Activated CD4-positive, alpha-beta memory T cell treated with anti-CD3 and anti-CD28 coated beads, Interleukin-2, amount 10 ng/mL, durations not matched to agents 7 days and 5 days (primary cell): ENCODE measurements around the gene TFAP2C. TPM values are rescaled to one million over a fixed set of nuclear protein-coding genes. Genes with fewer than 3 reads are reported as not detected.

Experiments
- CTCF ChIA-PET: fragments of 350-600 bp; sonication (Branson Sonifier 250); formaldehyde crosslinking; loops from one replicate; lab custom pipeline; 2021; ENCODE audit warnings: antibody characterized with exemption, inconsistent platforms; lab: Charles Lee
- POLR2A ChIA-PET: fragments of 350-600 bp; sonication (Branson Sonifier 250); formaldehyde crosslinking; loops from one replicate; lab custom pipeline; 2021; ENCODE audit warnings: antibody characterized with exemption; lab: Charles Lee
- DNase-seq: peaks from one replicate; pipeline ENCODE4 v3.0.0-alpha.2; 2020
- H3K27ac Mint-ChIP-seq: one replicate; pipeline ENCODE4 v1.8.0; 2021; ENCODE audit warnings: mild to moderate bottlenecking, mixed read lengths
- H3K27me3 Mint-ChIP-seq: one replicate; pipeline ENCODE4 v1.8.0; 2021; ENCODE audit warnings: mixed read lengths
- H3K36me3 Mint-ChIP-seq: one replicate; pipeline ENCODE4 v1.8.0; 2021; ENCODE audit warnings: low read depth, mixed read lengths
- H3K4me1 Mint-ChIP-seq: one replicate; pipeline ENCODE4 v1.8.0; 2021; ENCODE audit warnings: mixed read lengths
- H3K4me3 Mint-ChIP-seq: one replicate; pipeline ENCODE4 v1.8.0; 2021; ENCODE audit warnings: mild to moderate bottlenecking, mixed read lengths
- H3K9me3 Mint-ChIP-seq: one replicate; pipeline ENCODE4 v1.8.0; 2021; ENCODE audit warnings: mixed read lengths
- total RNA-seq, 2 experiments: library from RNA; stranded (reverse); gene quantifications; one replicate each; pipeline ENCODE4 v1.2.3, GENCODE V29; 2021

TFAP2C gene
- total RNA-seq, 2 experiments from 2014 or later, result not detected

DNA sequence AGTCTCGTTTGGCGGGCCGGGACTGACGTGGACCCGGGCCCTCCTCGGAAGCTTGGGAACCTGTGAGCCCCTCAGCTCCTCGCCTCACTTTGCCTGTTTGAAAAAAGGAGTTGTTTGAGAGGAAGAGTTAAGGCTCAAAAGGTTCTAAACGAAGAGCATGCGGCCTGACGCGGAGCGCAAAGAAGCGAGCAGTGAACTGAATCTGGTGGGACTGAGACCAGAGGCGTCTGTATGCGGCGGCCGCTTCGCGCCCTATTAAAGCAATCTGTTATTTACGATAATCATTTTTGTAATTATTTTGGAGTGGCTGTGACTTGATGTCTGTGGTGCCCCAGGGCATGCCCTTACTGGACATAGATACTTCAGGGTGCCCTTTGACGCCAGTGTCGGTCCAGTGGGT is 3.3 kb upstream of the TFAP2C start:
- DNase-seq, result no peak
- no peak overlapping the region for H3K27ac Mint-ChIP-seq
- H3K4me3 Mint-ChIP-seq, result no peak overlapping the region
- no peaks in the 10 kb centered on the region for H3K9me3 Mint-ChIP-seq
- peaks cover 59% of the 10 kb centered on the region for H3K27me3 Mint-ChIP-seq
- CTCF ChIA-PET, result no interaction called here
- H3K4me1 Mint-ChIP-seq, result peaks cover 14% of the 10 kb centered on the region
- H3K36me3 Mint-ChIP-seq, result no peaks in the 10 kb centered on the region
- POLR2A ChIA-PET, result interaction anchor here (0.9 kb wide), 1 partner anchor 13 kb away, joined by 3 read pairs; no protein-coding TSS in a partner anchor

DNA sequence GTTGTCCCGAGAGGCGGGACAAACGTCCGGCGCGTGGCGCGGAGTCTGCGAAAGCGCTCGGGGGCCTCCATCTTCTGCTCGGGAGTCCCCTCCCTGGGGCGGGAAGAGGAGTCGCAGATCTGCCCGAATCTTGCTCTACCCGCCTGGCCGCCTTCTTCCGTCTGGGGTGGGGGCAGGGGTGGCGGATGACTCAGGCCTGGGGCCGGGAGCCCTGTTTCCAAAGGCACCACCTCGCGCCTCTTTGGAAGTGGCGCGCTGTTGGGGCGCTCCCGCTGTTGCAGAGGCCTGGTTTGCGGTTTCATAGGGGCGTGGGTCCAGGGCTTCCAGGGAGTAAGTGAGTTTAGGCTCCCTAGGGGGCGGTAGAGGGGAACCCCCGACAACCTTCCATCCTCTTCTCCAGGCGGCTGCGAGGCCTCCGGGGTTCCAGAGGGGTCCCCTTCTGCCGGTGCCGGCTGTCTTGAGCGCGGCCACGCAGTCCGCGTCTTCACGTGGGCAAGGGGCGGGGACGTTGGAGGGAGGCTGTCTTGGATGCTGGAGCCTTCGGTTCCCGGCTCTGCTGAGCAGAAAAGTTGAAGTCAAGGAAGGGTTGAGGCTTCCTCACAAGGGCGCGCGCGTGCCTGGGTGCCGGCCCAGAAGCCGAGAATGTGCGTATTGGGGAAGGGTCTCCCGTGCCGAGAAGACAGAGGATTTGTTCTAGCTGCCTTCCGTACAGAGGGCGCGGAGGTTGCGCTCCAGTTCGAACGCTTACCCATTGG is 2.6 kb upstream of the TFAP2C start:
- CTCF ChIA-PET, result no interaction called here
- Mint-ChIP-seq H3K4me3 (no peak overlapping the region), H3K36me3 (no peaks in the 10 kb centered on the region), H3K9me3 (no peaks in the 10 kb centered on the region), H3K27me3 (peaks cover 60% of the 10 kb centered on the region), H3K27ac (no peak overlapping the region), H3K4me1 (peaks cover 14% of the 10 kb centered on the region)
- no peak for DNase-seq
- POLR2A ChIA-PET, result no interaction called here

DNA sequence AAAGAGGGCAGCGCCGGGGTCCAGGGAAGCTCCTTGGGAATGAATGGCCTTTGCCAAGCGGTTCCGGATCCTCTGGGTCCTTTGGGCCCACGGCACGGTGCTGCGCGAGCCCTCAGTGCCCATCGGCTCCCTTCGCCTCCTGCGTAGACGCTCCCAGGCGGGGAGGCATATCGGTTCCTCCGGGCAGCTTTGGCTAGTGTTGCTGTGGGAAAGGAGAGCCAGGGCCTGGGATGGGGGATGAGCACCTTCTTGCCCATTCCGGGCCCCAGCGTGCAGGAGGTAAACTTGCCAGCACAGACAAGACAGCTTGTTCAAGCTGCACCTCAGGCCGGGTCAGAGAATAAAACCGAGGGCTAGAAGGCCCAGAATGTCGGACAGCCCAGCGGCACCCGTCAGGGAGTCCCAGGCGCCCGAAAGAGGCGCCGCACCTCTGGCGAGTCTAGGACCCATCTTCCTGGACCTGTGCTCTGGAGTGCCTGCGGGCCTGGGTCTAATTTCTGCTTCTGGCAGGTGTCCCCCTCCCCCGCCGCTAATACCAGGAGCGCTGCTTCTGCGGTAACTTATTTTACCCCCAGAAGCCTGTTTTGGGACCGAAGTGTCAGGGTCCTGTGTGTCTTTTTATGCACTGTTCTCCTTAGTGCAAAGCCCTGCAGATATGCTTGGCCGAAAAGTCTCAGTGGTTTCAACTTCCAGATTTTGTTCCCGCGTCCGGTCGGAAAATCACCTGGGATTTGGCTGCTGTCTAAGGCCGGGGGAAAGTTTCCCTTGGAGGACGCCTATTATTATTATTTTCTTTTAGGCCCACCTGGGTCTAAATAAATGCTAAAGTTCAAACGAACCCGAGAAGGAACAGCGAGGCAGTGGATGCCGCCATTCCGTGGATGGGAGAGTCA is 1.7 kb upstream of the TFAP2C start:
- no peak overlapping the region for H3K27ac Mint-ChIP-seq
- CTCF ChIA-PET, result no interaction called here
- DNase-seq, result no peak
- H3K4me1 Mint-ChIP-seq, result peaks cover 17% of the 10 kb centered on the region
- no peaks in the 10 kb centered on the region for H3K9me3 Mint-ChIP-seq
- POLR2A ChIA-PET, result no interaction called here
- H3K36me3 Mint-ChIP-seq, result peaks cover 4% of the 10 kb centered on the region
- no peak overlapping the region for H3K4me3 Mint-ChIP-seq
- peaks cover 66% of the 10 kb centered on the region for H3K27me3 Mint-ChIP-seq

DNA sequence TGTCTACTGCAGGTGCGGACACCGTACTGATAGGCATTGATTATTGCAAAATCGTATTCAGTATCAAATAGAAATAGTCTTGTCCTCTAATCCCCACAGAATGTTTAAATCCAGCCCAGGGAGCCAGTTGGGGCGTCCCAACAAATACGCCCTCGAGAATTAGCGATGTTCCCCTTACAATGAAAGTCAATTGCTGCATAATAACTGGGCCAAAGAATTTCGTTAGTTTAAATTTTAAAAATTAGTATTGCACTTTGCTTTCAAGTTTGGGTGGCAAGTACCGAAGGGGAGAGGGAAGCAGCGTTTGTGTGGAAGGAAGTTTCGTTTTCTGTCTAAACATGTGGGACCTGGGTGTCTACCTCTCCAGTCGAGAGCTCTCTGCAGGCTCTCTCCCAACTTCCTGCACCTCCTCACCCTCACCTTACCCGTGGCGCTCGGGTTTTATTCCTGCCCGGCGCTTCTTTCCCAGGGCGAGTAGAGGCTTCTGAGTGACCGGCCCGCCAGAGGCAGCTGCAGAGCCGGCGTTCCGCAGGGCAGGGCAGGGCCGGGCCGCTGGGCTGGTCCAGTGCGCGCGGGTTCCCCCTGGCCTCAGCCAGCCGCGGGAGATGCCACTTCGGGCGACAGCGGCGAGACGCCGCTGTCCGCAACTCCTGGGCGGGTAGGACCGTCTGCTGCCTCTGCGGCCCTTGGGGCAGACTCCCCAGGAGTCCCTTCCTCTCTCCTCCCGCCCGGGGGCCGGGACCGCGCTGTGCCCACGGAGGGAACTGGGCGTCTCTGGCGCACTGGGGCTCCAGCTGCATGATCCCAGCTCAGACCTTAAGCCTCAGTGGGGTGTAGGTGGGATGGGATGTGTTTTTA is 862 bp upstream of the TFAP2C start:
- no peak for DNase-seq
- Mint-ChIP-seq H3K27me3 (peaks cover 72% of the 10 kb centered on the region), H3K4me3 (no peak overlapping the region), H3K27ac (no peak overlapping the region), H3K4me1 (peaks cover 17% of the 10 kb centered on the region), H3K9me3 (no peaks in the 10 kb centered on the region), H3K36me3 (peaks cover 4% of the 10 kb centered on the region)
- ChIA-PET CTCF (no interaction called here), POLR2A (no interaction called here)

DNA sequence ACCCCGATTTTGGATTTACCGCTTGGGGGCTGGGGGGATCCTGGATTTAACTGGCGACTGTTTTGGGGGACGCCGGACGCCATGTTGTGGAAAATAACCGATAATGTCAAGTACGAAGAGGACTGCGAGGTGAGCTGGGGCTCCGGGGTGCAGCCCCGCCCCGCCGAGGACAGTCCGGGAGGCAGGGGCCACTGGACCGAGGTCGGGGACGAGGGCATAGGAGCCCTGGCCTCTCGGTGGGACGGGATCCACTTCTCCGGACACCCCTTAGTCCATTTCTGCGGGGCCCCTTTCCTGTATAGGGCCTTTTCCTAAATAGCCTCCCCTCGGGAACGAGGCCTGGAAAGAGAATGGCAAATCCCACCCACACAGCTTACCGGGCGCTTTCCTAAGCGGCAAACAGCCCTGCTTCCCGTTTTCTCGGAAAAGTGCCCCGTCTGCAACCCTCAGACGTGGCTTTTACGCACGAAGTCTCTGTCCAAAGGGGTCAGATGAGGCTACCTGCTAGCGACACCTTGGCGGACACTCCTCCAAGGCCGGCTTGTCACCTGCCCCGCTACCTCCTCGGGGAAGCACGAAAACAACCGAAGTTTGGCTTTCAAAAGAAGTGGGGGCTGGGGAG is 469 bp downstream of the TFAP2C start:
- H3K27me3 Mint-ChIP-seq, result peaks cover 79% of the 10 kb centered on the region
- CTCF ChIA-PET, result no interaction called here

DNA sequence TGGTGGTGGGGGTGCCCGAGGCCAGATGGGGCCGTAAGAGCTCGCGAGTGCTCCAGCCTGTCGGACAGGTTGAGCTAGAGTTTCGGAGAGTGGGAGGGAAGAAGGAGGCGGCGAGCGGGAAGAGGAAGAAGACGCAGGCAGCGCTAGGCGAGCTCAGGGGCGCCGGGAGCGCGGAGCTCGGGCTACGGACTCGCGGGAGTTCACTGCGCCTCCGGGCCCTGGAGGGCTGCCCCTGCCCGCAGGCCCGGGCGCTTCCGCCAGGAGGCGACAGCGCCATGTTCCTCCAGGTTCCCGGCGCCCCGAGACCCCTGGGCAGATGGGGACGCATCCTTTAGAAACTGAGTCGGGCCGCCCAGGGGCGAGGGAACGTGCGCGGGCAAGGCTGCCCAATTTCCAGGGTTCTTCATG is 984 bp downstream of the TFAP2C start:
- Mint-ChIP-seq H3K4me3 (no peak overlapping the region), H3K4me1 (peaks cover 17% of the 10 kb centered on the region), H3K27me3 (peaks cover 80% of the 10 kb centered on the region), H3K27ac (no peak overlapping the region), H3K9me3 (no peaks in the 10 kb centered on the region), H3K36me3 (peaks cover 4% of the 10 kb centered on the region)
- CTCF ChIA-PET, result no interaction called here
- no peak for DNase-seq
- POLR2A ChIA-PET, result no interaction called here

More for the DNA sequence above, 469 bp downstream of the TFAP2C start:
- Mint-ChIP-seq H3K36me3 (peaks cover 4% of the 10 kb centered on the region), H3K4me1 (peaks cover 17% of the 10 kb centered on the region), H3K4me3 (no peak overlapping the region), H3K27ac (no peak overlapping the region), H3K9me3 (no peaks in the 10 kb centered on the region)
- POLR2A ChIA-PET, result no interaction called here
- DNase-seq, result no peak

DNA sequence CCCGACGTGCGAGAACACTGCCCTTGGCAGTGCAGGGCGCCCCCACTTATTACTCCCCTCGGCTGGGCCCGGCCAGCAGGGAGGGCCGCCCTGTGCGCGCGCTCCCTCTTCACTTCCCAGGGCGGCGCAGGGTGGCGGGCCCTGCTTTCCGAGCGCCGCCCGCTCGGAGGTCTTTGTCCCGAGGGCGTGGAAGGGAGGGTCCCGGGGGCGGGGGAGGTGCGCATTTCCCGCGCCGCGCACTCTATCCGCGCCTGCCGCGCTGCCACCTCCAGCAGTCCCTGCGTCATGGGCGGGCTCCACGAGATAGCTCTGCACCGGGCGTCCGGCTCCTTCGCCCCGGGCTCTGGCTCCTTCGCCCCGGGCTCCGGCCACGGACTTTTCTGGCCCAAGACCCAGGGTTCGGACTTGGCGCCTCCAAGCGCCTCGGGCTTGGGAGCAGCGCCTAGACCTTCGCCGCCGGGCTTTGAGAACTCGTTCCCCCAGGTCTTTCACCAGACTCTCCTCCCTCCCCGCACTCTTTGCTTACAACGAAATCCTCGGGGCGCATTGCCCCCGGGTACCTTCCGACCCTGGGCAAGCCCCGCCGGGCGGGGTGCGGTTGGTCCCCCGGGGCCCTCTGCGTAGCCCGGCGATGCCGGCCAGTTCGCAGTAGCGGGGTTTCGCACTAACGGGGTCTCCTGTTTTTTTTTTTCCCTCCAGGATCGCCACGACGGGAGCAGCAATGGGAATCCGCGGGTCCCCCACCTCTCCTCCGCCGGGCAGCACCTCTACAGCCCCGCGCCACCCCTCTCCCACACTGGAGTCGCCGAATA is 1.6 kb downstream of the TFAP2C start:
- CTCF ChIA-PET, result no interaction called here

DNA sequence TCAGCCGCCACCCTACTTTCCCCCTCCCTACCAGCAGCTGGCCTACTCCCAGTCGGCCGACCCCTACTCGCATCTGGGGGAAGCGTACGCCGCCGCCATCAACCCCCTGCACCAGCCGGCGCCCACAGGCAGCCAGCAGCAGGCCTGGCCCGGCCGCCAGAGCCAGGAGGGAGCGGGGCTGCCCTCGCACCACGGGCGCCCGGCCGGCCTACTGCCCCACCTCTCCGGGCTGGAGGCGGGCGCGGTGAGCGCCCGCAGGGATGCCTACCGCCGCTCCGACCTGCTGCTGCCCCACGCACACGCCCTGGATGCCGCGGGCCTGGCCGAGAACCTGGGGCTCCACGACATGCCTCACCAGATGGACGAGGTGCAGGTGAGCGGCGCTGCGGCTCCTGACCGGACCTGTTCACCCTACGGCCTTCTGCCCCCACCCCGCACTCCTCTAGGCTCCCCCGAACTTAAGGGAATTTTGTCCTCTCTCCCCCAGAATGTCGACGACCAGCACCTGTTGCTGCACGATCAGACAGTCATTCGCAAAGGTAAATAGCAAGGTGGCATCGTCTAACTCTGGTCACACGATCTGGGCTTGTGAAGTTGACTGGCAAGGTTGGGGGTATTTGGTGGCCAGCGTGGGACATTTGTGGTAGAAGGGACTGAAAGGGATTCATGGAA is 2.3 kb downstream of the TFAP2C start:
- Mint-ChIP-seq H3K36me3 (peaks cover 4% of the 10 kb centered on the region), H3K4me3 (no peak overlapping the region), H3K4me1 (peaks cover 17% of the 10 kb centered on the region), H3K27me3 (peaks cover 80% of the 10 kb centered on the region), H3K9me3 (no peaks in the 10 kb centered on the region), H3K27ac (no peak overlapping the region)
- CTCF ChIA-PET, result no interaction called here
- POLR2A ChIA-PET, result no interaction called here
- no peak for DNase-seq

More for the DNA sequence above, 1.6 kb downstream of the TFAP2C start:
- peaks cover 80% of the 10 kb centered on the region for H3K27me3 Mint-ChIP-seq
- no peaks in the 10 kb centered on the region for H3K9me3 Mint-ChIP-seq
- peaks cover 17% of the 10 kb centered on the region for H3K4me1 Mint-ChIP-seq
- H3K36me3 Mint-ChIP-seq, result peaks cover 4% of the 10 kb centered on the region
- POLR2A ChIA-PET, result no interaction called here
- H3K27ac Mint-ChIP-seq, result no peak overlapping the region
- no peak for DNase-seq
- H3K4me3 Mint-ChIP-seq, result no peak overlapping the region

DNA sequence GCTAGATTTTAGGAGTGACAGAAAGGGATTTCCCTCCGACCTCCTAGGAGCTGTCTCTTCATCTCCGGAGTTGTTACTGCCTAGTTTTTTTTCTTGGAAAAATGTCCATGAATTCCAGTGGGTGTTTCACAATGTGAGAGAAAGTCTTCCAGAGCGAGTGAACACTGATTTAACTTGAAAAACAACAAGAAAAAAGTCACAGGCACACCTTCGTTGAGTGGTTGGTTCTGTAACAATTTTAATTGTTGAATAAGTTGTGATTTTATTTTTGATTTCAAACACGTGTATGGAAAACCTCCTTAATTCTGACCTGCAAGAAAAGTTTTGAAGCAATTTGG is 2.9 kb downstream of the TFAP2C start:
- peaks cover 17% of the 10 kb centered on the region for H3K4me1 Mint-ChIP-seq
- H3K4me3 Mint-ChIP-seq, result no peak overlapping the region
- no peak overlapping the region for H3K27ac Mint-ChIP-seq
- ChIA-PET CTCF (no interaction called here), POLR2A (no interaction called here)
- DNase-seq, result no peak
- H3K9me3 Mint-ChIP-seq, result no peaks in the 10 kb centered on the region
- H3K27me3 Mint-ChIP-seq, result peaks cover 76% of the 10 kb centered on the region
- H3K36me3 Mint-ChIP-seq, result peaks cover 4% of the 10 kb centered on the region

DNA sequence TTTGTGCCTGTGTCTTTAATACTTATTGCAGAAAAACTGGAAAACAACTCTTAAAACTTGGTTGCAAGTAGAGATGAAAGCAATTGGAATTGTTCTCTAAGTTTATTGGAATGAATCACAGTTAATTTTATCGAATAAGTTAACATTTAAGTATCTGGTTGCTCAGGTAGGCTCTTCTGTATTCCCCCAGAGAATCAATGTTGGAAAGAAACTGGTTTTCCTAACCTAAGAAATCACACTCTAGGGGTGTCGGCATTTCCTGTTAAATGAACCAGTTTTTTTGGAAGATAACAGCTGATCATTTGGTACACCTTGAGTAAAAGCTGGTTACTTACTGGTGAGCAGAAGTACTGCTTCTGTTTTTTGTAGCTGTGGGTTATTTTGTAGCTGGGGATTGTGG is 5.2 kb downstream of the TFAP2C start:
- ChIA-PET POLR2A (no interaction called here), CTCF (no interaction called here)
- peaks cover 64% of the 10 kb centered on the region for H3K27me3 Mint-ChIP-seq
- H3K36me3 Mint-ChIP-seq, result peaks cover 4% of the 10 kb centered on the region
- H3K9me3 Mint-ChIP-seq, result no peaks in the 10 kb centered on the region
- no peak for DNase-seq
- peaks cover 7% of the 10 kb centered on the region for H3K4me1 Mint-ChIP-seq
- H3K27ac Mint-ChIP-seq, result no peak overlapping the region
- H3K4me3 Mint-ChIP-seq, result no peak overlapping the region

DNA sequence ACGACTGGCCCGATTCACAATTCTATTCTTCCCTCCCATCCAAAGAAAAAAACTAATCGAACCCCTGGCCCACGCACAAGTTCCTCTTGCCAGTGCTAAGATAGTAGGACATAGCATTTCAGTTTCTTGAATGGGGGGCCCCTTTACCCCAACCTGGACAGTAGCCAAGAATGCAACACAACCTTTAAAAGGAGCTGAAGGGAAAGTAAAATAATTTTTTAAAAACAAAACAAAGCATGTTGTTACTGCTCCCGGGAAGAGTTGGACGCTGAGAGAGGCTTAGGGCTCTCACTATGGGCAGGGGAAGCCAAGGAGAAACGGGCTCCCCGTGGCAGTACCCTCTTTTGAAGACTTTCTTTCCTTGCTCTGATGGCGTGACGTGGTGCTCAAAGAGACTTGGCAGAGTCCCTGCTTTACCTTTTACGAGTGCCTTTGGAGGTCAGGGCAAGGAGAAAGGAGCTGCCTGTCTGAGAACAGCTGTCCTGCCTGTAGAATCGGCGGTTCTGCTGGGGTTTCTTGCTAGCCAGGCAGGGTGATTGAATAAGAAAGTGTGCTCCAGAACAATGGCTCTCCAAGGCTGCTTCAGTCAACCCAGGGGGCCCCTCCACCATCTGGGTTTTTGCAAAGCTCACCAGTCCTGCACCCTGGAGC is 5.8 kb downstream of the TFAP2C start:
- no peak for DNase-seq
- peaks cover 4% of the 10 kb centered on the region for H3K4me1 Mint-ChIP-seq
- peaks cover 61% of the 10 kb centered on the region for H3K27me3 Mint-ChIP-seq
- POLR2A ChIA-PET, result no interaction called here
- no peaks in the 10 kb centered on the region for H3K9me3 Mint-ChIP-seq
- no peak overlapping the region for H3K4me3 Mint-ChIP-seq
- H3K36me3 Mint-ChIP-seq, result peaks cover 4% of the 10 kb centered on the region
- no peak overlapping the region for H3K27ac Mint-ChIP-seq
- CTCF ChIA-PET, result no interaction called here
